OCI-LY1 (cell line): Measurements from ENCODE around the gene EYS.

Experiments used
- H2AFZ ChIP-seq: fragments of 200-600 bp; sonication (generic), shearing (Covaris generic); 2 replicates; pipeline ENCODE4 v1.6.0; 2014; ENCODE audit warnings: antibody characterized with exemption, mild to moderate bottlenecking, low read length
- H3F3A ChIP-seq: fragments of 200-600 bp; sonication (generic), shearing (Covaris generic); 2 replicates; pipeline ENCODE4 v1.6.0; 2014; ENCODE audit warnings: mild to moderate bottlenecking, antibody characterized with exemption, low read length, moderate library complexity; ENCODE audit not compliant: insufficient read depth
- H3K27ac ChIP-seq: fragments of 200-600 bp; sonication (generic); 2 replicates; pipeline ENCODE4 v1.5.1; 2014; ENCODE audit warnings: low read length, mixed run types, mild to moderate bottlenecking, low read depth; ENCODE audit not compliant: poor library complexity, severe bottlenecking
- H3K27me3 ChIP-seq: fragments of 200-600 bp; sonication (generic); 2 replicates; pipeline ENCODE4 v1.6.0; 2014; ENCODE audit warnings: antibody characterized with exemption, mild to moderate bottlenecking, low read length, moderate library complexity; ENCODE audit not compliant: insufficient read depth
- H3K36me3 ChIP-seq: fragments of 200-600 bp; sonication (generic); 2 replicates; pipeline ENCODE4 v1.6.1; 2014; ENCODE audit warnings: mild to moderate bottlenecking, antibody characterized with exemption, low read length, moderate library complexity, mixed read lengths; ENCODE audit not compliant: insufficient read depth
- H3K4me1 ChIP-seq: fragments of 200-600 bp; sonication (generic); 2 replicates; pipeline ENCODE4 v1.5.1; 2014; ENCODE audit warnings: mild to moderate bottlenecking, low read length, moderate library complexity; ENCODE audit not compliant: insufficient read depth, severe bottlenecking
- H3K4me2 ChIP-seq: fragments of 200-600 bp; sonication (generic), shearing (Covaris generic); 2 replicates; pipeline ENCODE4 v1.6.1; 2014; ENCODE audit warnings: low read length
- H3K4me3 ChIP-seq: fragments of 200-600 bp; sonication (generic); 2 replicates; pipeline ENCODE4 v1.5.1; 2014; ENCODE audit warnings: low read length, low read depth, mild to moderate bottlenecking, mixed read lengths; ENCODE audit not compliant: poor library complexity, severe bottlenecking
- H3K79me2 ChIP-seq: fragments of 200-600 bp; shearing (Covaris generic); 2 replicates; pipeline ENCODE4 v1.6.1; 2016; ENCODE audit warnings: mixed run types, low read length, mixed read lengths; ENCODE audit not compliant: insufficient read depth
- H3K9ac ChIP-seq: fragments of 200-600 bp; sonication (generic), shearing (Covaris generic); 2 replicates; pipeline ENCODE4 v1.6.1; 2014; ENCODE audit warnings: mild to moderate bottlenecking, low read length, mixed read lengths
- H3K9me2 ChIP-seq: fragments of 200-600 bp; sonication (generic), shearing (Covaris generic); 2 replicates; pipeline ENCODE4 v1.6.1; 2014; ENCODE audit warnings: low read depth, mild to moderate bottlenecking, low read length, mixed read lengths
- H3K9me3 ChIP-seq: fragments of 200-600 bp; shearing (Covaris generic); 2 replicates; pipeline ENCODE4 v1.6.1; 2014; ENCODE audit warnings: low read length, mixed read lengths
- H4K20me1 ChIP-seq: fragments of 200-600 bp; sonication (generic), shearing (Covaris generic); 2 replicates; pipeline ENCODE4 v1.6.0; 2016; ENCODE audit warnings: mild to moderate bottlenecking, low read length; ENCODE audit not compliant: insufficient read depth
- EZH2 ChIP-seq: fragments of 200-600 bp; sonication (generic), shearing (Covaris generic); IDR thresholded peaks from 2 replicates; pipeline ENCODE4 v1.8.0; 2017; ENCODE audit warnings: borderline replicate concordance, mixed run types, mild to moderate bottlenecking, antibody characterized with exemption, low read length, moderate library complexity, mixed read lengths
- TF ChIP-seq, protein P1 (sequence below): fragments of 200-600 bp; sonication (generic), shearing (Covaris generic); IDR thresholded peaks from 2 replicates; pipeline ENCODE4 v1.5.1; 2017; ENCODE audit warnings: mild to moderate bottlenecking, antibody characterized with exemption, low read length, moderate library complexity, mixed read lengths

Gene EYS

DNA sequence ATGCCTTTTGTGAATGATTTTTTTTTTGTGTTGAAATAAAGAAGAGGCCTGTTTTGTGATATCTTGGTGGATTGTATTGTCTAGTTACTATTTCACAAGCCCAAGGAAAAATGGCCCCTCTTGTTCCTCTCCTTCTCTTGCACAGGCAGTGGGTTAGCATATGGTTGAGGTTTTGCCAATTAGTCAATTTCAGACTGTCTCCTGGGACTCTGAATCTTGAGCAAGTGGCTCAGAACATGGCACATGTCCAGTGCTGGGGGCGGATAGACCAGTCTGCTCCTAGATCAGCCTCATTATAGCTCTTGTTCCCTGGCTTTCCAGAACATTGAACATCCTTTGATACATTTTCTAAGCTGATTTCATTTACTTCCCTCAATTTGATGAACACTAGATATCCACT lies 1482.2 kb downstream of the EYS start:
- no peaks in the 10 kb centered on the region for H3F3A ChIP-seq
- no peaks in the 10 kb centered on the region for H3K79me2 ChIP-seq
- H3K9me2 ChIP-seq = no peaks in the 10 kb centered on the region
- TF ChIP-seq, protein P1, sequence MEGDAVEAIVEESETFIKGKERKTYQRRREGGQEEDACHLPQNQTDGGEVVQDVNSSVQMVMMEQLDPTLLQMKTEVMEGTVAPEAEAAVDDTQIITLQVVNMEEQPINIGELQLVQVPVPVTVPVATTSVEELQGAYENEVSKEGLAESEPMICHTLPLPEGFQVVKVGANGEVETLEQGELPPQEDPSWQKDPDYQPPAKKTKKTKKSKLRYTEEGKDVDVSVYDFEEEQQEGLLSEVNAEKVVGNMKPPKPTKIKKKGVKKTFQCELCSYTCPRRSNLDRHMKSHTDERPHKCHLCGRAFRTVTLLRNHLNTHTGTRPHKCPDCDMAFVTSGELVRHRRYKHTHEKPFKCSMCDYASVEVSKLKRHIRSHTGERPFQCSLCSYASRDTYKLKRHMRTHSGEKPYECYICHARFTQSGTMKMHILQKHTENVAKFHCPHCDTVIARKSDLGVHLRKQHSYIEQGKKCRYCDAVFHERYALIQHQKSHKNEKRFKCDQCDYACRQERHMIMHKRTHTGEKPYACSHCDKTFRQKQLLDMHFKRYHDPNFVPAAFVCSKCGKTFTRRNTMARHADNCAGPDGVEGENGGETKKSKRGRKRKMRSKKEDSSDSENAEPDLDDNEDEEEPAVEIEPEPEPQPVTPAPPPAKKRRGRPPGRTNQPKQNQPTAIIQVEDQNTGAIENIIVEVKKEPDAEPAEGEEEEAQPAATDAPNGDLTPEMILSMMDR = no peak
- no peak for TF ChIP-seq EZH2
- no peaks in the 10 kb centered on the region for H3K27me3 ChIP-seq
- H3K9ac ChIP-seq = no peak overlapping the region
- no peaks in the 10 kb centered on the region for H3K9me3 ChIP-seq
- no peaks in the 10 kb centered on the region for H4K20me1 ChIP-seq
- H3K27ac ChIP-seq = no peak overlapping the region
- H3K4me1 ChIP-seq = no peaks in the 10 kb centered on the region
- no peak overlapping the region for H3K4me3 ChIP-seq
- no peaks in the 10 kb centered on the region for H3K36me3 ChIP-seq
- H2AFZ ChIP-seq = no peak overlapping the region
- no peak overlapping the region for H3K4me2 ChIP-seq

DNA sequence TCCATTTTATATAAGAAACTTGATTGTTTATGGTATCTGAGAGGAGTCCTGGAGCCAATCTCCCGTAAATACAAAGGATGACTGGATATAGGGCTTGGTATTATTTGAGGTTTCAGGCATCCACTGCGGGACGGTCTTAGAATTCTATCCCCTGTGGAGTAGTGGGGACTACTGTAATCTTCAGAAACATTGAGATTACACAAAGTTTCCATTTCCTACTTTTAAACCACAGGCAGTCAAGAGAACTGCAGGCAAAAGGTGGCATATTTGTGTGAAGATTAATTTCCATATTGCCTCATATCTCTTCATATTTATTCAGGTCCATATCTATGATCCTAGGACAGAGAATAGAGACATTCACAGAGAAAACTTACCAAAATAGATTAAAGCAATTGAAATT lies 1485.2 kb downstream of the EYS start:
- Histone ChIP-seq H3K4me1 (no peaks in the 10 kb centered on the region), H3K4me2 (no peak overlapping the region), H2AFZ (no peak overlapping the region), H3K27ac (no peak overlapping the region), H3K36me3 (no peaks in the 10 kb centered on the region), H3K4me3 (no peak overlapping the region), H4K20me1 (no peaks in the 10 kb centered on the region), H3K9me3 (no peaks in the 10 kb centered on the region), H3F3A (no peaks in the 10 kb centered on the region), H3K79me2 (no peaks in the 10 kb centered on the region), H3K9me2 (no peaks in the 10 kb centered on the region), H3K27me3 (no peaks in the 10 kb centered on the region), H3K9ac (no peak overlapping the region)
- TF ChIP-seq EZH2 = no peak
- TF ChIP-seq, protein P1 = no peak

DNA sequence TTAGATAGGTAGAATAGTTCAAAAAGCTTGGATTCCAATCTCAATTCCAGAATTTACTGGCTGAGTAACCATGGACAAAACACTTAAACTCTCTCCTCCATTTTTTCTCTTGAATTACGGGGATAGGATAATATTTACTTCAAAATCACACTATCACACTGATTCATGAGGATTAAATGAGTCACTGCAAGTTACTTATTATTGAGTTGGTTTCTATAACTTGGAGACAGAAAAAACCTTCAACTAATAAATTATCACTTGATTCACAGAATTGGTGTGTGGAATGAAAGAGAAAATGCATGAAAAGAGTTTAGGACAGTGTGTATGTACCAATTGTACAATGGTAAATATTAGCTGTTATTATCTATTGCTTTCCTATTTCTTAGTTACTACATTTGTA lies 1486.2 kb downstream of the EYS start:
- H3K4me2 ChIP-seq = no peak overlapping the region
- TF ChIP-seq EZH2 = no peak
- TF ChIP-seq, protein P1 = no peak
- no peak overlapping the region; the same call in 1 of the 2 replicates for H2AFZ ChIP-seq
- no peaks in the 10 kb centered on the region for H3K9me2 ChIP-seq
- no peaks in the 10 kb centered on the region for H3K36me3 ChIP-seq
- H3K27ac ChIP-seq = no peak overlapping the region
- no peaks in the 10 kb centered on the region for H3K79me2 ChIP-seq
- H4K20me1 ChIP-seq = no peaks in the 10 kb centered on the region
- no peak overlapping the region for H3K9ac ChIP-seq
- H3F3A ChIP-seq = no peaks in the 10 kb centered on the region
- no peak overlapping the region for H3K4me3 ChIP-seq
- H3K4me1 ChIP-seq = no peaks in the 10 kb centered on the region
- H3K27me3 ChIP-seq = no peaks in the 10 kb centered on the region
- no peaks in the 10 kb centered on the region for H3K9me3 ChIP-seq
